ENCODE measurements around the gene TNFRSF19.

TNFRSF19 gene

GRCh38 chr13:23608138-23608537 lies 37.9 kb downstream of the TNFRSF19 start:
- DNase-seq (ENCODE audit: low read depth in 2 of 2) = no peak

GRCh38 chr13:23608701-23609413 lies 38.6 kb downstream of the TNFRSF19 start:
- DNase-seq (ENCODE audit: low read depth in 2 of 2) = no peak

- no peak for DNase-seq (ENCODE audit: low read depth in 2 of 2)
Observed at GRCh38 chr13:23609414-23609760, 39.2 kb downstream of the TNFRSF19 start.

- DNase-seq (ENCODE audit: low read depth in 2 of 2) = no peak
Observed at GRCh38 chr13:23609874-23610576, 39.8 kb downstream of the TNFRSF19 start.

- no peak for DNase-seq (ENCODE audit: low read depth in 2 of 2)
Observed at GRCh38 chr13:23610966-23611491, 40.8 kb downstream of the TNFRSF19 start.

GRCh38 chr13:23612182-23612581 lies 42.0 kb downstream of the TNFRSF19 start:
- DNase-seq (ENCODE audit: low read depth in 2 of 2) = no peak

- DNase-seq (ENCODE audit: low read depth in 2 of 2) = no peak
Observed at GRCh38 chr13:23612731-23613130, 42.5 kb downstream of the TNFRSF19 start.

- no peak for DNase-seq (ENCODE audit: low read depth in 2 of 2)
Observed at GRCh38 chr13:23613596-23613995, 43.4 kb downstream of the TNFRSF19 start.

- no peak for DNase-seq (ENCODE audit: low read depth in 2 of 2)
Observed at GRCh38 chr13:23615395-23616081, 45.3 kb downstream of the TNFRSF19 start.

GRCh38 chr13:23616228-23616627 lies 46.0 kb downstream of the TNFRSF19 start:
- DNase-seq (ENCODE audit: low read depth in 2 of 2) = no peak

GRCh38 chr13:23617551-23618024 lies 47.4 kb downstream of the TNFRSF19 start:
- no peak for DNase-seq (ENCODE audit: low read depth in 2 of 2)

- DNase-seq (ENCODE audit: low read depth in 2 of 2) = no peak
Observed at GRCh38 chr13:23618341-23618740, 48.1 kb downstream of the TNFRSF19 start.

GRCh38 chr13:23619068-23619855 lies 49.0 kb downstream of the TNFRSF19 start:
- DNase-seq (ENCODE audit: low read depth in 2 of 2) = no peak

GRCh38 chr13:23620211-23620610 lies 50.0 kb downstream of the TNFRSF19 start:
- DNase-seq (ENCODE audit: low read depth in 2 of 2) = no peak

GRCh38 chr13:23620613-23621315 lies 50.6 kb downstream of the TNFRSF19 start:
- no peak for DNase-seq (ENCODE audit: low read depth in 2 of 2)

GRCh38 chr13:23621316-23621645 lies 51.1 kb downstream of the TNFRSF19 start:
- DNase-seq (ENCODE audit: low read depth in 2 of 2) = no peak

GRCh38 chr13:23622985-23623384 lies 52.8 kb downstream of the TNFRSF19 start:
- no peak for DNase-seq (ENCODE audit: low read depth in 2 of 2)

GRCh38 chr13:23623394-23623793 lies 53.2 kb downstream of the TNFRSF19 start:
- no peak for DNase-seq (ENCODE audit: low read depth in 2 of 2)

GRCh38 chr13:23626700-23627099 lies 56.5 kb downstream of the TNFRSF19 start:
- DNase-seq (ENCODE audit: low read depth in 2 of 2) = no peak

GRCh38 chr13:23627410-23627809 lies 57.2 kb downstream of the TNFRSF19 start:
- no peak for DNase-seq (ENCODE audit: low read depth in 2 of 2)

- no peak for DNase-seq (ENCODE audit: low read depth in 2 of 2)
Observed at GRCh38 chr13:23628250-23628649, 58.0 kb downstream of the TNFRSF19 start.

Measured in stimulated activated CD4-positive, alpha-beta T cell treated with anti-CD3 and anti-CD28 coated beads, Interleukin-1b, Interleukin-23, amount 100 ng/mL, for 4 hours (primary cell).